Measurements from ENCODE around the gene ANKRD23.

Gene ANKRD23

DNA sequence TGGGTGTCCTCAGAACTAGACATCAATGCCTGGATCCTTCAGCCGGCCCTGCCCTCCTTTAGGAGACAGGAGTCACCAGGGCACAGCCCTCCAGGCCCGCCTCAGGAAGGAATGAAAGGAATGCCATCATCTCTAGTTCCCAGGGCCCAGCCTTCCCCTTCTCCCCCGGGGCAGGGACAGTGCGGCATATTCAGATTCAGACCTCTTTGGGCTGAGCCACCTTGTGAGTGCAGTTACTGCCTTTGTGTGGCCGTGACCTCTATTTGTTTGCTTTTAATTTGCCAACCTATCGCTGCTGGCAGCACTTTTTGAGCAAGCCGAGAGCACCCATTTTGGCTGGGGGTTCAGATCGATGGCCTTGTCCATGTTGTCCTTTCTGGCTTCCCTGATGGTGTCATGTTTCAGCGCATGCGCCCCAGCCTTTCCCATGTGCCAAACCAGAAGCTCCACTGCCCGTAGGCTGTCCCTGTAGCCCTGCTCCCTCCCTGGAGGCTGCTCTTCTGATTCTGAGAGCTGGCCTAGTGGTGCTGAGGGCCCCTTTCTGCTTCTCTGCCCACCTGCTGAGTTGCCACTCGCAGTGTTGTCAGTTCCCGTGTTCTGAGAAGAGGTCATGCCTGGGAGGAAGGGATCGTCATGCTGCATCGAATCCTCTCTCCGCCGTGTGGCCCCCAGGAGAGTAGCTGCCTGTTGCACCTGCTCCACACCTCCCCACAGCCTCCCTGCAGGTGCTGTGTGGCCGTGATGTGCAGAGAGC lies 10.9 kb downstream of the ANKRD23 start:
- no peak for FAIRE-seq

DNA sequence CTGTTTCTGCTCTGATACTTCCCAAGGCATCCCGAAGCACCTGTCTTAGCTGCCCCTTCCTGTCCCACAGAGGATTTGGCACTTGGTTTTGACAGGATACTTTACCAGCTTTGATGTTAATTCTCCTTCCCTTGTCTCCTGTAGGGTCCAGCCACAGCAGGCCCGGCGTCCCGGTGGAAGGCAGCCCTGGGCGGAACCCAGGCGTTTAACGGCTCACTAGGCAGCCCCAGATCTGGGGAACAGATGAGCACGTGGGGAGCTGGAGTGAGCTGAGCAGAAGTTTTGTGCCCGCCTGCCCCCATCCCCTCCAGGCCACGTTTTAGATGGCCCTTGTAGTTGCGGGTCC lies 11.4 kb downstream of the ANKRD23 start:
- no peak for FAIRE-seq

DNA sequence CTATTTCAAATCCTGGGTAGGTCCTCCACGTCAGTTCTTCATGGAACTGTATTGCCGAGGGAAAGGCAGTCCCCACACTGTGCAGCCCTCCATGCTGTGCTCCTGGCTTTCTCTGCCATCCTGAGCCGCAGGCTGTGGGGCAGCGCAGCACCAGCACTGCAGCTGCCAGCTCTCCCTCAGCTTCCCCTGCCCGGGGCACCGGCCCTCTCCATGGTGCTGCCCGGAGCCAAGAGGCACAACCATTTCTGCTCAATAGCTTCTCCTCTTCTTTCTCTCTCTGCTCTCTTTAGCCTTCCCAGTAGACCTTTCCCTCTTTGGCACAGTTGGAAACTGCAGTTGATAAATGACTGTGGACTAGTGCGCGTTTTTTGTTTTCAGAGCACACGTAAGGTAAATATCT lies 12.1 kb downstream of the ANKRD23 start:
- FAIRE-seq, result no peak

DNA sequence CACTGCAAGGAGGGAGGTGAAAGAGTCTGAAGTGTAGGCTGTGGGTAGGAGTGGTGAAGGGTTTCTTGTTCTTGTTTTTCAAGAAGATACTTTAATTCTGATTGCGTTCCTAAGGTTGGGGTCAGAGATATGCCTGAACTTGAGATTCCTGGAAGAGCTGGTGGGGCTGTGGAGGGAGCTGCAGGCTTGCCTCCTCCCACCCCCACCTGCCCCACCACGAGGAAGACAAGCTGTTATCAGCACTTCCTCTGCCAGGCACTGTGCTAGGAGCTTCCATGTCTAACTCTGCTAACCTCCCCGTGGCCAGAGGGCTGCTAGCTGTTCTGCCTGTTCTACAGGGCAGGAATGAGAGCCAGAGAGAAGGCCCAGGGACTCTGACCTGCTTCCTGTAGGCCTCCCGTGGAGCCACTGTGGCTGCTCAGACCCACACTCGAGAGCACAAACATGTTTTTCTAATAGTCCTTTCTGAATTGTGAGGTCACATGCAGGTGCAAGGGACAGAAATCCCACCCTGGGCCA lies 13.7 kb downstream of the ANKRD23 start:
- no peak for FAIRE-seq

DNA sequence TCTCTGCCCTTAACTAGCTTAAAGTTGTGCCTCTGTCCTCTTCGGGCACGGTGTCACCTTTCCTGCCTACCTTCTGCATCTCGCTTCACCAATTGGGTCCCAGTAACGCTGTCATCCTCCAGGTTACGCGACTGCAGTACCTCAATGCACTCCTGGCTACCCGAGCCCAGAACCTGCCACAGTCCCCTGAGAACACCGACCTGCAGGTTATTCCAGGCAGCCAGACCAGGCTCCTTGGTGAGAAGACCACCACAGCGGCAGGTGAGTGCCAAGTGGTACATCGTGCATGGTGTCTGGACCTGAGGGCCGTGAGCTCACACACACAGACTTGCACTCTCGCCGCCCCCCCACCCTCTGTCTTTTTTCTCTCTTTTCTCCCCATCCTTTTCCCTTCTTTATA lies 14.9 kb downstream of the ANKRD23 start:
- no peak for FAIRE-seq

DNA sequence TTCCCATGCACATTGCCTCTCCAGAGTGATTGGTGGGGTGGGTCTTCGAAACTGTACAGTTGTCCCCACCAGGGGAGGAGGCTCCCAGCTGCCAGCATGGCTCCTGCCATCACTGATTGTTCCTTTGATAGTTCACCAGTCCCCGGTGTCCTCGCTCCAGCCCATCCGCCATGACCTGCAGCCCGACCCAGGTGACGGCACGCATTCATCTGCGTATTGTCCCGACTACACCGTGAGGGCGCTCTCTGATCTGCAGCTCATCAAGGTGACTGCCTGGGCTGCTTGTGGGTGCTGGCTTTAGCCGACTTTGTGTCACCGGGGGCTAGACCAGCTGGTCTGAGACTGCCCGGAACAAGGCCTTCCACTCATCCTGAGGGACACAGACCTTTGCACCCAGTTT lies 15.4 kb downstream of the ANKRD23 start:
- no peak for FAIRE-seq

DNA sequence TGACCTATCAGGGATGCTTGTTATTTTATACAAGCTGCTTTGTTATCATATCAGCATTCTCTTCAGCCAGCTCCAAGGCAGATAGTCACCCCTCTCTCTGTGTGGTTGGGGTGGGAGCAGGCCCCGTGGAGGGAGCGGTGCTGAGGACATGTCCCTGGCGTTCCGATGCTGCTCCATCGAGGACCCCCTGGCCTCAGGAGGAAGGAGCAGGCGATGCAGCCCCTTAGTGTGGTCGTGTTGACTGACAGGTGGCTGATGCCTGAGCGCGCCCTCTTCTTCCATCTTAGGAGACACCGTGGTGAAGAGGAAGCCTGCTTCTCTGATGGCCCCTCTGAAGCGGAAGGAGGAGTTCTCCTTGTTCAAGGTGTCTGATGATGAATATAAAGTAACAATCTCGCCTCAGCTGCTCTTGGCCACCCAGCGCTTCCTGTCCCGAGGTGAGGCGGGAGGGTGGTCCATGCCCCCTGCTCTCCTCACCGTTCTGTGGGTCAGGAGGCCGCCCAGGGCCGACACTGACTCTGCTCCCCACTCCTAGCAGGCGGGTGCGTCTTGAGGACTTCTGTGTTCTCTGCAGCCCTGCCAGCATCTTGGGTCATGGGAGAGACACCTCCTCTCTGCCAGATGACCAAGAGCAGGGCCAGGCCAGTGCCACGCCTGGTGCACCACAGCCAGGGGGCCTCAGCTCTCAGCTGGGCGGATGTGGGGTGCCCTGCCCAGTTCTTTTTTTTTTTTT lies 17.1 kb downstream of the ANKRD23 start:
- FAIRE-seq, result no peak

DNA sequence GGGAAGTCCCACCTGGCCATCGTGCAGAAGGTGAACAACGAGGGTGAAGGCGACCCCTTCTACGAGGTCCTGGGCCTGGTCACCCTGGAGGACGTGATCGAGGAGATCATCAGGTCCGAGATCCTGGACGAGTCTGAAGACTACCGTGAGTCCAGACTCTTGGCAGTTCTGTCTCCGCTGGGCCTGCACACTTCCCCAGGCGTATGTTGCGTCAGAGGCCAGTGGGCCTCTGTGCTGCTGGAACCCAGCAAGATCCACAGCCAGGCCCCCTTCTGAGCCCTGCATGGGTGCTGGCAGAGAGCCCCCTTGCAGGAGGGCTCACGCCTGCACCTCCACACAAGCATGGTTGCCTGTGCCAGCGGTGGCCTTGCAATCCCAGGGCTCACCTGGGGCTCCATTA lies 18.8 kb downstream of the ANKRD23 start:
- no peak for FAIRE-seq

DNA sequence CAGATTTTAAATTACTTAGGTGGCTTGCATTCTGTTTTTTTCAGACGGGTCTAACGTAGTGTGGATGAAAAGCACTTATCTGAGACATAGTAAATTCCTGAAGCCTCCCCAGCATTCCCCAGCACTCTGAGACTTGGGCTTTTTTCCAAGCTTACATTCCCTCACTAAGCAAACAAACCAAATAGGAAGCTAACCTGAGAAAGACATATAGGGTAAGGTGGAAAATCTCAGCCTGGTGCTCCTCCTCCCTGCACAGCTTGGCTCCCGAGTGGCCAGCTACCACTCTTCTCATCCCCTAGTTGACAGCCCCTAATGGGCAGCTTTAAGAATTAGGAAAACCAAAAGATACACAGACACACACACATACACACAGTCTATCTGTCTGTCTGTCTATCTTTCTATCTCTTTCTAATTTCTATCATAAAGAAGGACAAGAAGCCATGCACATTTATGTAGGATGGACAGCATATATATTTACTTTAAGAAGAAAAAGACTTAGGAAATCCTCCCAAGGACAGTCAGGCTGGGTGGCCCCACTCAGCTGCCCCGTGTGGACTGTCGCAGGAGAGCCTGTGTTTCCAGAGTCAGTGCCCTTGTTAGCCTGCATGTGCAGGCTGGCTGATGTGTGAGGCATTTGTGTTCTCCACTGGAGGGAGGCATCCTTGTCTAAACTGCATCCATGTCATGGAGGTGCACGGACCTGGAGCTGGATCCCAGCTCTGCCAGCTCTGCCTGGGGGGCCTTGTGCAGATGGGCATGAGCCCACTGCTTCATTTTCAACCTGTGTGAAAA lies 19.5 kb downstream of the ANKRD23 start:
- no peak for FAIRE-seq

DNA sequence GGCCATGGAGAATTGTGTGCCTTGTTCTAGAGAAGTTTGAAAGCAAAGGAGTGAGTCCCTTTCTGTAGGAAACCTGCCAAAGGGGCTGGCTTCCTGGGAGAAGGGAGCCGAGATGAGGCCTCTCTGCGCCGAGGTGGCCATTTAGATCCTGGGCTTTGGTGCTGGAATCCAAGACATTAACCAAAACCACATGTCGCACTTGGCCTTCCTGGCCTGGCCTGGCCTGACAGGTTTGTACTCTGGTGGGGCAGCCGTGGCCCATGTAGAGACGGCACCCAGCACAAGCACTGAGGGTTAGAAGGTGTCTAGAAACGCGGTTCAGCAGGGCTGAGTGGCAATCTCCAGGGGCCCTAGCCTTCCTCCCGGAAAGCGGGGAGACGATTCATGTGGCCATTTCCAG lies 20.6 kb downstream of the ANKRD23 start:
- FAIRE-seq, result no peak

DNA sequence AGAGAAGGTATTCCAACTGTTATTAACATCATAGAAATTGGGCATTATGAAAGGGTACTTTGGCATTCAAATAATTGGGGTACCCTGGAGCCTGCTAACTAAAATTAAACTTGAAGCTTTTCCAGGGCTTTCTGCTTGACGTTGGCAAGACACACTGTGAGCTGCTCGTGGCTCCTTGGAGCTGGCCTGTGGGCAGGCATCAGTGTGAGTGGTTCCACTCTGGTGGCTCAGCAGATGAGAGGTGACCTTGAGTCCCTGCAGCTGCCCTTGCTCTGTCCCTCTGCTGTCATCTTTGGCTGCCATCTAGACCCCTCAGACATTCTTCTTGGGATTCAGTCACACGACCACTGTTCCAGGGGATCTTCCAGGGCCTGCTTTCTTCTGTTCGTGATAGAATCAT lies 21.0 kb downstream of the ANKRD23 start:
- FAIRE-seq, result no peak

DNA sequence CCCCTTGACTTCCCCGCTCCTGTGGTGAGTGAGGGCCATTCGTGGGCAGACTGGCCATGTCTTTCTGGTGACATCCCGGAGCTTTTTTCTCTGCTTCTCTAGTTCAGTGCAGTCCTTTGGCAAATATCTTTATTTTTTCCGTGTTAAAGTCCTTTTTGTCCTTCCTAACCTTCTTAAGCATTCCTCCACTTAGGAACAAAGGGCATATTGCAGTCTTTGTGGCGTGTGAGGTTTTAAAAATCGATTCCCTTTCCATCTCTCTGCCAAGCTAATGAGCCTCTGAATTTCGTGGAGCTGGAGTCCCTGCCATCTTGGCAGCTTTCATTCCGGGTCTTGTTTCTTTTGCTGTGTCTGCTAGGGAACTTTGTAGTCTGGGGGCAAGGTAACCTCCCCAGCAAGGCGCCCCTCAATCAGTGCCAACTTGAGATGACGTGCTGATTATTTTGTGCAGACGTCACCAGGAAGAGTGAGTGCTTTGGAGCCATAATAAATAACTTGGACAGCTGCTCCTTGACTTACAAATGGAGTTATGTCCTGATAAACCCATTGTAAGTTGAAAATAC lies 22.6 kb downstream of the ANKRD23 start:
- FAIRE-seq, result no peak

DNA sequence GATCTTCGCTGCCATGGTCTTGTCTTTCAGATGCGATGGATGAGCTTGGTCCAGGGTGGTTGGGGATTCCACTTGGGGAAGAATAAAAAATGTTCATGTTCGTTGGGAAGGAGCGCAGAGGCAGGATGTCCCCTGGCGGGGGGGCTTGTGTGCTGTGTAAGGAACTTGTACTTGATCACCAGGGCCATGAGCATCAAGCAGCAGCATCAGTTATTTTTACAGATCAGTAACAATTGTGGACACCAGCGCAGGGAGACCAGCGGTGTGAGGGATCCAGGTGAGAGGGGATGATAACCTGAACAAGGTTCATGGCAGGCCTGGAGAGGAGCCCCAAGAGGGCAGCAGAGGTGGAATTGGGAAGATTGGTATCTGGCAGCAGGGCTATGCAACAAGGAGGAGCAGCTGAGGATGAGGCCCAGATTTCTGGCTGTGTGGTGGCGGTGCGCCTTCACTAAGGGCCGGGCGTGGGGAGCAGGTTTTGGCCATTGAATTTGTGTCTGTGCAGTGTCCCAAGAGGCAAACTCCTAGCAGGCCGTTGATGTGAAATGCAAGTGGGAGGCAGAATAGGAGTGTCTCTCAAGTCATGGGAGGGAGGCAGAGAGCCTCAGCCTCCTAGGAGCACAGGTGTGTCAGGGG lies 23.8 kb downstream of the ANKRD23 start:
- no peak for FAIRE-seq

DNA sequence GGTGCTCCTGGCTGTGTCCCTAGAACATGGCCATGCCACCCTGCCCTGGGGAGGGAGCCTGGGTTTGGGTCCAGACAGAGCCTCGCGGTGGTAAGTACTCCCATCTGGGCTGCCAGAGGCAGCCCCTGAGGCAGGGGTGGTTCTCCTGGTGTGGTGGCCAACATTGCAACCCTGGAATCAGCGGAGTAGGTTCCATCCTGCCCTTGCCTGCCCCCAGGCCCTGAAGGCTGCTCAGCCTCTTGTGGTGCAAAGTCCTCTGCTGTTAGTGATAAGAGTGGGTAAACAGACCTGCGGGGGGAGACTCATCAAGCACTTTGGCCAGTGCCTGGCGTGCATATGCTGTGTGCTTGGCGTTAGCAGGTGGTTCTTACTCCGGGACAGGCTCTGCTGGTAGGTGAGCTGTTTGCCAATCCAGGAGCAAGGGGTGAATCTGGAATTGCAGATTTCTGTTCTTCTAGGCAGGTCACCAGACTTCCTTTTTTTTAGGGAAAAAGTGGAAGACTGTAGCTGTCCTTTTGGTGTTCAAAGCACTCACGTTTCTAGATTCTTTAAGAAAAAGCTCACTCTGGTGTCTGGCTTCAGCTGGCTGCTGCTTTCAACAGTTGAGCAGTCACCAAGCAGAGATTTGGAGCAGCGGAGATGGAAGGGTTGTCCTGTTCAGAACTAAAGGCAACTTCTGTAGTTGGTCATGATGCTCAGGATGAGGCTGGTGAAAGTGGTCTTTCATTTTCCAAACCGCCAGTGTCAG lies 24.5 kb downstream of the ANKRD23 start:
- no peak for FAIRE-seq

DNA sequence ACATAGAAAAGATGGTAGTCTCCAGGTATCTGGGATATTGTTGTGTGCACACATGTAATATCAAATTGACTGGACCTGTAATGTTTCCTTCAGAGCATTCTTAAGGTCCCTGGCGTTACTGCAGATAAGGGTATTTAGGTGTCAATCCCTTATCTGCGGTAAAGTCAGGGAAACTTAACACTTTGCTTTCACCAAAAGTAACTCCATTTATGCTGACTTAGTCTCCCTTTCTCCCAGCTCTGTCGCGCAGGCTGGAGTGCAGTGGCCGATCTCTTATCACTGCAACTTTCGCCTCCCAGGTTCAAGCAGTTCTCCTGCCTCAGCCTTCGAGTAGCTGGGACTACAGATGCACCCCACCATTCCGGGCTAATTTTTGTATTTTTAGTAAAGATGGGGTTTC lies 25.9 kb downstream of the ANKRD23 start:
- FAIRE-seq, result no peak

DNA sequence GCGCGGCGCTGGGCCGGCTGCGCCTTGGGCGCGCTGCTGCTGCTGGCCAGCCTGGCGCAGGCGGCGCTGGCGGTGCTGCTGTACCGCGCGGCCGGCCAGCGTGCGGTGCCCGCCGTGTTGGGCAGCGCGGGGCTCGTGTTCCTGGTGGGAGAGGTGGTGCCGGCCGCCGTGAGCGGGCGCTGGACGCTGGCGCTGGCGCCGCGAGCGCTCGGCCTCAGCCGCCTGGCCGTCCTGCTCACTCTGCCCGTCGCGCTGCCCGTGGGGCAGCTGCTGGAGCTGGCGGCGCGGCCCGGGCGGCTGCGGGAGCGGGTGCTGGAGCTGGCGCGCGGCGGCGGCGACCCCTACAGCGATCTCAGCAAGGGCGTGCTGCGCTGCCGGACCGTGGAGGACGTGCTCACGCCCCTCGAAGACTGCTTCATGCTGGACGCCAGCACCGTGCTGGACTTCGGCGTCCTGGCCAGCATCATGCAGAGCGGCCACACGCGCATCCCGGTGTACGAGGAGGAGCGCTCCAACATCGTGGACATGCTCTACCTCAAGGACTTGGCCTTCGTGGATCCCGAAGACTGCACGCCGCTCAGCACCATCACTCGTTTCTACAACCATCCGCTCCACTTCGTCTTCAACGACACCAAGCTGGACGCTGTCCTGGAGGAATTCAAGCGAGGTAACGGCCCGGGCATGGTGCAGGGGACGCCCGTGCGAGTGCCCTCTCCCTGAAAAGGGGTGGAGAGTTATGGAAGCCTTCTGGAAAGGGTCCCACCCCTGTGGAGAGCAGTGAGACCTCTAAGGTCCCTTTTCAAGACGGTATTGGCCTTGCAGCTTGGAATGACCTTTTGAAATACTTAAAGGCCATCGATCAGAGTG lies 26.8 kb downstream of the ANKRD23 start:
- FAIRE-seq, result no peak

DNA sequence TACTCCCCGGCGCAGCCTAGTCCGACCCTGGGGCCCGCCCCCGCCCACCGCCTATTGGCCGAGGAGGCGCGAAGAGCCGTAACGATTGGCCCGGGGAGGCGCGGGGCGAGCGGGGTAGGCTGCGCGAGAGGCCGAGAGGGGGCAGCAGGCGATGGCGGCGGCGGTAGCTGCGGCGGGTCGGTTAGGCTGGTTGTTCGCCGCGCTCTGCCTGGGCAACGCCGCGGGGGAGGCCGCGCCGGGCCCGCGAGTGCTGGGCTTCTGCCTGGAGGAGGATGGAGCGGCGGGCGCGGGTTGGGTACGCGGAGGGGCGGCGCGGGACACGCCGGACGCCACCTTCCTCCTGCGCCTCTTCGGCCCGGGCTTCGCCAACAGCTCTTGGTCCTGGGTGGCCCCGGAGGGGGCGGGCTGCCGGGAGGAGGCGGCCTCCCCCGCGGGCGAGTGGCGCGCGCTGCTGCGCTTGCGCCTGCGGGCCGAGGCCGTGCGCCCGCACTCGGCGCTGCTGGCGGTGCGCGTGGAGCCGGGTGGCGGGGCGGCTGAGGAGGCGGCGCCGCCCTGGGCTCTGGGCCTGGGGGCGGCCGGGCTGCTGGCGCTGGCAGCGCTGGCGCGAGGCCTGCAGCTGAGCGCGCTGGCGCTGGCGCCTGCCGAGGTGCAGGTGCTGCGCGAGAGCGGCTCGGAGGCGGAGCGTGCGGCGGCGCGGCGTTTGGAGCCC lies 27.5 kb downstream of the ANKRD23 start, which contains the start of gene CNNM3:
CNNM3 (plus strand) TSS at position 142 of the 709 bp plus-strand sequence; CDS start at position 152, 10 bp downstream.
- FAIRE-seq, result no peak

DNA sequence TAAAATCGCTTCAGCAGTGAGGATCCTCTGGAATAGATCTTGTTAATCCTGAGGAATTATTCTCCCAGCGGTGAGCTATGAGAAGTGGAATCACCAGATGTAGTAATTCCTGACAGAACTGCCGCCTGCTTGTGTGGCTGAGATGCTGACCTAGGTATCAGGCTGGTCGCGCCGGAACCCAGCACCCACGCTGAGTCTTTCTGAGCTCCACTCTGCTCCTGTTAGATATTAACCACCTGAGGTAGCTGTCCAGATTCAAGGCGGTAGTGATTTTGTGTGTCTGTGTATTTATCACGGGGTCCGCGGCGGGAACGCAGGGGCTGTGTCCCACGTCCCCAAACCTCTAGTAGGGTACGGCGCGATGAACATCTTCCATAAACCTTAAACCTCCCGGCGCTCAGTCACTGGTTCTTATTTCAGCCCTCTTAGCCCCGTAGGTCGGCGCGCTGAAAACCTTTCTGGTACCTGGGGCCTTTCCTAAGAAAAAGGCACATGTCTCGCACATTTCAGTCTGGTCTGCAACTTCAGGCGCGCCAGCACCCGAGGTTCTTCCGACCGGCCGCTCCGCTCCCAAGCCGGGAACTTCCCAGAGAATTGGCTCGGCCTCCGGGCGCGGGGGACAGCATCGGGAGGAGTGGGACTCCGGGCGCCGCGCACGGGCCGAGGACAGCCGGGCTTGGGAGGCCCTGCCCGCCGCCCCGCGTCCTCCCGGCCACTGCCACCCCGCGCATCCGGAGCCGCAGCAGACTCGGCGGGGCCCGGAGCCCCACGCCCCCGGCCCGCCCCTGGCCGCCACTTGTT lies 28.3 kb downstream of the ANKRD23 start:
- no peak for FAIRE-seq

DNA sequence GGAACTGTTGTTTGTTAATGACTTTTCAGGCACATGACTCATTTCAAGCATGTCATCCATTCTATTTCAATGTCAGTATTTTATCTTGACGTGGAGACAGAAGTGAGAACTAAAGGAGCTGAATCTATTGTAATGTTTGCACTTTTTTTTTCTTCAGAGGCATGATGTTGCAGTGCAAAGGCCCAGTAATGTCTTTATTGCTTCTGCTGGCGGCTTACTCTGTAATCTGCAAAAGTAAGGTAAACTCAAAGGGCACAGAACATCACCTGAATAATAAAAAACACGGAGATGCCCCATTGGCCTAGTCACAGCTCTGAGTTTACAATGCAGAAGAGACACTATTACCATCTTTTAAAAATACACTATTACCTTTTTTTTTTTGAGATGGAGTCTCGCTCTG lies 30.2 kb downstream of the ANKRD23 start:
- FAIRE-seq, result no peak

Data from TTC549 (cell line).